PC-9 (cell line): ENCODE data around the gene MTMR3. TPM values are rescaled to one million over a fixed set of nuclear protein-coding genes. Genes with fewer than 3 reads are reported as not detected.

ENCODE experiments used
- BruUV-seq: library from RNA; stranded (reverse); fragments of 400-500 nt; replicated peaks from 2 replicates; lab custom pipeline; 2021; lab: Mats Ljungman, UMichigan
- CTCF ChIA-PET: fragments of 300-600 bp; sonication (Branson Sonifier 250); formaldehyde crosslinking; loops from one replicate; lab custom pipeline; 2022; ENCODE audit warnings: antibody characterized with exemption; lab: Charles Lee
- POLR2A ChIA-PET: fragments of 300-600 bp; sonication (Branson Sonifier 250); formaldehyde crosslinking; loops from one replicate; lab custom pipeline; 2022; ENCODE audit warnings: antibody characterized with exemption; ENCODE audit not compliant: unreplicated experiment; lab: Charles Lee
- DNase-seq, 2 experiments: peaks; one replicate each; pipeline versions ENCODE4 v3.0.0 to v3.0.0-alpha.2; 2015 to 2022; ENCODE audit warnings: mixed read lengths in 1 of 2
- H2AFZ ChIP-seq: fragments of 200-600 bp; sonication (generic); 2 replicates; pipeline ENCODE4 v1.8.1; 2017; ENCODE audit warnings: antibody characterized with exemption
- H3F3A ChIP-seq: fragments of 200-600 bp; sonication (generic); 2 replicates; pipeline ENCODE4 v1.8.1; 2017; ENCODE audit warnings: antibody characterized with exemption, mild to moderate bottlenecking, low read depth; ENCODE audit not compliant: insufficient read depth
- H3K27ac ChIP-seq: fragments of 200-600 bp; sonication (generic); 2 replicates; pipeline ENCODE4 v1.6.1; 2016; ENCODE audit warnings: mixed run types
- H3K27me3 ChIP-seq: fragments of 200-600 bp; sonication (generic); 2 replicates; pipeline ENCODE4 v1.6.1; 2016; ENCODE audit warnings: low read depth, mixed run types; ENCODE audit not compliant: insufficient read depth
- H3K36me3 ChIP-seq: fragments of 200-600 bp; sonication (generic); 2 replicates; pipeline ENCODE4 v1.6.1; 2016; ENCODE audit warnings: low read depth, mixed run types
- H3K4me1 ChIP-seq: fragments of 200-600 bp; sonication (generic); replicated peaks from 2 replicates; pipeline ENCODE4 v1.6.1; 2016; ENCODE audit warnings: mixed run types; ENCODE audit not compliant: insufficient read depth
- H3K4me2 ChIP-seq: fragments of 200-600 bp; sonication (generic); 2 replicates; pipeline ENCODE4 v1.6.1; 2017; ENCODE audit warnings: mixed run types
- H3K4me3 ChIP-seq: fragments of 200-600 bp; sonication (generic); 2 replicates; pipeline ENCODE4 v1.6.1; 2016; ENCODE audit warnings: mixed run types
- H3K79me2 ChIP-seq: fragments of 200-600 bp; sonication (generic); 2 replicates; pipeline ENCODE4 v1.6.1; 2017; ENCODE audit warnings: low read depth, mixed run types
- H3K9me2 ChIP-seq: fragments of 200-600 bp; sonication (generic); 2 replicates; pipeline ENCODE4 v1.8.1; 2017; ENCODE audit warnings: mild to moderate bottlenecking; ENCODE audit not compliant: insufficient read depth
- H3K9me3 ChIP-seq: fragments of 200-600 bp; sonication (generic); 2 replicates; pipeline ENCODE4 v1.8.1; 2016; ENCODE audit warnings: low read depth; ENCODE audit not compliant: insufficient read depth
- H4K20me1 ChIP-seq: fragments of 200-600 bp; sonication (generic); 2 replicates; pipeline ENCODE4 v1.8.1; 2017; ENCODE audit not compliant: insufficient read depth
- EZH2 ChIP-seq: fragments of 200-600 bp; sonication (generic); IDR thresholded peaks from 2 replicates; pipeline ENCODE4 v1.8.0; 2017; ENCODE audit warnings: antibody characterized with exemption, low read depth
- intact Hi-C: fragments of 100-400 bp; cut with micrococcal nuclease; formaldehyde crosslinking; loops from one replicate; pipeline ENCODE4 v1.10.0; 2022; ENCODE audit not compliant: unreplicated experiment
- total RNA-seq: library from RNA; stranded (reverse); gene quantifications from 2 replicates; pipeline ENCODE4 v1.2.3, GENCODE V29; 2021
- TF ChIP-seq, protein P1 (sequence below): fragments of 200-600 bp; sonication (generic); conservative IDR thresholded peaks from 2 replicates; pipeline ENCODE4 v1.6.1; 2017; ENCODE audit warnings: mixed run types, antibody characterized with exemption, mild to moderate bottlenecking, moderate library complexity

Gene MTMR3
- total RNA-seq, 1 experiment from 2014 or later: 28.1 TPM

DNA sequence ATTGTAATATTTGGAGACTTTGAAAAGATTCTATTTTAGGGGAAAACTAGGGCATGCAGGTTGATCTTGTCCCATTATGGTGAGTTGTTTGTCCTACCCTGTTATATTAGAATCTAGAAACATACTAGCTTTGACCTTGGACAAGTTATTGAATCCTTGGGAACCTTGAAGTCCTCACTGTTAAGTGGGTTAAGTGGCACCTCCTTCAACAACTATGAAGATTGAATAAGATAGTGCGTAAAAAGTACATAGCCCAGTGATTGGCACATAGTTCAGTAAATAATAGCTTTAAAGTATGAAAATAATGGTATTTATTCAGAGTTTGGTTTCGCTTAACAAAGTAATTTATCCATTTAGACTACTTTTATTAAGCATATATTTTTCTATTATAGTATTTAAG lies 51.6 kb downstream of the MTMR3 start:
- Histone ChIP-seq H3K9me3 (no peaks in the 10 kb centered on the region), H3K36me3 (no peaks in the 10 kb centered on the region), H3K9me2 (no peaks in the 10 kb centered on the region), H3K4me3 (no peak overlapping the region), H3K4me1 (no peaks in the 10 kb centered on the region), H3K4me2 (no peak overlapping the region), H3K27me3 (no peaks in the 10 kb centered on the region), H3K79me2 (peaks cover 78% of the 10 kb centered on the region), H3F3A (peaks cover 15% of the 10 kb centered on the region; the same call in 1 of the 2 replicates), H3K27ac (no peak overlapping the region), H2AFZ (no peak overlapping the region), H4K20me1 (peaks cover 18% of the 10 kb centered on the region)
- intact Hi-C loops: no loop called here
- ChIA-PET POLR2A (no interaction called here), CTCF (interaction anchor here (0.6 kb wide), 1 partner anchor 15 kb away, joined by 8 read pairs; no protein-coding TSS in a partner anchor)
- no peak for DNase-seq
- BruUV-seq: no TSS peak
- TF ChIP-seq EZH2: no peak
- TF ChIP-seq, protein P1, sequence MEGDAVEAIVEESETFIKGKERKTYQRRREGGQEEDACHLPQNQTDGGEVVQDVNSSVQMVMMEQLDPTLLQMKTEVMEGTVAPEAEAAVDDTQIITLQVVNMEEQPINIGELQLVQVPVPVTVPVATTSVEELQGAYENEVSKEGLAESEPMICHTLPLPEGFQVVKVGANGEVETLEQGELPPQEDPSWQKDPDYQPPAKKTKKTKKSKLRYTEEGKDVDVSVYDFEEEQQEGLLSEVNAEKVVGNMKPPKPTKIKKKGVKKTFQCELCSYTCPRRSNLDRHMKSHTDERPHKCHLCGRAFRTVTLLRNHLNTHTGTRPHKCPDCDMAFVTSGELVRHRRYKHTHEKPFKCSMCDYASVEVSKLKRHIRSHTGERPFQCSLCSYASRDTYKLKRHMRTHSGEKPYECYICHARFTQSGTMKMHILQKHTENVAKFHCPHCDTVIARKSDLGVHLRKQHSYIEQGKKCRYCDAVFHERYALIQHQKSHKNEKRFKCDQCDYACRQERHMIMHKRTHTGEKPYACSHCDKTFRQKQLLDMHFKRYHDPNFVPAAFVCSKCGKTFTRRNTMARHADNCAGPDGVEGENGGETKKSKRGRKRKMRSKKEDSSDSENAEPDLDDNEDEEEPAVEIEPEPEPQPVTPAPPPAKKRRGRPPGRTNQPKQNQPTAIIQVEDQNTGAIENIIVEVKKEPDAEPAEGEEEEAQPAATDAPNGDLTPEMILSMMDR: no peak

DNA sequence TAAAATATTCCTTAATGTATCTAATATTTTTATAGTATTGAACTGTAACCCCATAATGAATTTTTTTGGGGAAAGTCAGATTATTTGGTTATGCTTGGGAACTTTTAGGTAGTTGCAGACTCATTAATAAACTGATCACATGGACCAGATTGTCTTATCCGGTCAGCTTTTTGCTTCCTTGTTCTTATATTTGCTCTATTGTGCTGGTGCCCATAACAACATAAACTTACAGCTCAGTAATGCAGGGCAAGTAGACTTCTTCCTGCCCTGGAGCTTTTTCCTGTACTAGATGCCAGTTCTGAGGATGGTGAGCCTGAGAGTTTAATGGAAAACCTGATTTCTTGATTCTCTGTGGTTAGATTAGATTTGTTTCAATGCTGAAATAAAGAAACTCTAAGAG lies 53.2 kb downstream of the MTMR3 start:
- Histone ChIP-seq H3K9me3 (no peaks in the 10 kb centered on the region), H3K27me3 (no peaks in the 10 kb centered on the region), H3K9me2 (no peaks in the 10 kb centered on the region), H3K4me1 (no peaks in the 10 kb centered on the region), H2AFZ (no peak overlapping the region), H3K27ac (peak overlapping the region; percentile 28; the same call in 1 of the 2 replicates), H3K4me3 (no peak overlapping the region), H3K36me3 (no peaks in the 10 kb centered on the region), H4K20me1 (peaks cover 9% of the 10 kb centered on the region; the same call in 1 of the 2 replicates), H3K4me2 (no peak overlapping the region), H3K79me2 (peaks cover 67% of the 10 kb centered on the region), H3F3A (peaks cover 5% of the 10 kb centered on the region; the same call in 1 of the 2 replicates)
- DNase-seq: peak in 1 of 2 experiments; percentile 45
- TF ChIP-seq, protein P1: no peak
- TF ChIP-seq EZH2: no peak
- CTCF ChIA-PET: no interaction called here
- BruUV-seq: no TSS peak
- POLR2A ChIA-PET: no interaction called here
- intact Hi-C loops: no loop called here

DNA sequence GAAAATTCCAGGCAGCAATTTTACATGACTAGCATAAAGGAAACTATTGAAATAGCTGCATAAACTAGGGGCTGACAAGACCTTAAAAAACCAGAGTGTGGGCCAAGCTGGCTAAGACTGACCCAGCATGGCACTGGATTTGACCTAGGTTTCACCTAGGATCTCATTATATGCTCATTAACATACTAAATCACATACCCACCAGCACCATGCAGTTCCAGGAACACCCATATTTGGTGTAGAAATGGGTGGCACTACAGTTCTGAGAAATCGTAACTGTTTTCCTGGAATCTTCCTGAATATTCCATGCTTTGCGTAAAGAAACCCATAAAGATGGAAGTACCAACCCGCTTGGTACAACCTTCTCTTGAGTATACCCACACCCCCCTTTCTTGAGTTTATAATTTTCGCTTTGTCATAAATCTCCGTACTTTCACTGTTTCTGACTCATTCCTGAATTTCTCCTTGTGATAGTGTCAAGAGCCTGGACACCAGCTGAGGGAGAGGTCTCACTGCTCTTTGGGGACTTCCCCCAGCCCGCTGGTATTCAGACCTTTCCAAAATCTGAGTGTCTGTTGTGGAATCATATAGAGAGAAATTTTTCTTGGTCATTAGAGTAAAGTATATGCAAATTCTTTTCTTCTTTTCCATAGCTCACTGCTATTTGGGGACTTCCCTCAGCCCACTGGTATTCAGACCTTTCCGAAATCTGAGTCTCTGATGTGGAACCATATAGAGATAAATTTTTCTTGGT lies 55.1 kb downstream of the MTMR3 start:
- H3K9me3 ChIP-seq: no peaks in the 10 kb centered on the region
- no peak overlapping the region for H3K4me3 ChIP-seq
- H3K36me3 ChIP-seq: no peaks in the 10 kb centered on the region
- ChIA-PET CTCF (no interaction called here), POLR2A (no interaction called here)
- no peaks in the 10 kb centered on the region for H3K27me3 ChIP-seq
- no TSS peak for BruUV-seq
- H4K20me1 ChIP-seq: peaks cover 9% of the 10 kb centered on the region; the same call in 1 of the 2 replicates
- no peaks in the 10 kb centered on the region for H3K4me1 ChIP-seq
- H3K9me2 ChIP-seq: no peaks in the 10 kb centered on the region
- H3K27ac ChIP-seq: no peak overlapping the region
- H3K79me2 ChIP-seq: peaks cover 63% of the 10 kb centered on the region
- TF ChIP-seq, protein P1: no peak
- no peak for TF ChIP-seq EZH2
- H2AFZ ChIP-seq: no peak overlapping the region
- no peak overlapping the region for H3K4me2 ChIP-seq
- intact Hi-C loops: no loop called here
- DNase-seq: no peak
- no peaks in the 10 kb centered on the region; the same call in 1 of the 2 replicates for H3F3A ChIP-seq
